ENCODE results near the gene BRI3BP. TPM values are rescaled to one million over a fixed set of nuclear protein-coding genes. Genes with fewer than 3 reads are reported as not detected.
"Not testable (repeated sequence)": the region's sequence is repeated elsewhere in the genome, so short reads cannot be mapped to it uniquely, and the experiment has no call there.

The BRI3BP gene
- total RNA-seq, 6 experiments from 2014 or later: 6.5 to 9.3 (median 7.5) TPM

- Mint-ChIP-seq H3K9me3 (no peaks in the 10 kb centered on the region), H3K27ac (no peak overlapping the region), H3K4me3 (no peak overlapping the region), H3K4me1 (ENCODE audit: low read depth) (peaks cover 9% of the 10 kb centered on the region), H3K27me3 (ENCODE audit: insufficient read depth) (no peaks in the 10 kb centered on the region; the same call in 1 of the 2 replicates), H3K36me3 (ENCODE audit: low read depth) (peaks cover 18% of the 10 kb centered on the region)
- DNase-seq: no peak
- TF ChIP-seq, protein P1, sequence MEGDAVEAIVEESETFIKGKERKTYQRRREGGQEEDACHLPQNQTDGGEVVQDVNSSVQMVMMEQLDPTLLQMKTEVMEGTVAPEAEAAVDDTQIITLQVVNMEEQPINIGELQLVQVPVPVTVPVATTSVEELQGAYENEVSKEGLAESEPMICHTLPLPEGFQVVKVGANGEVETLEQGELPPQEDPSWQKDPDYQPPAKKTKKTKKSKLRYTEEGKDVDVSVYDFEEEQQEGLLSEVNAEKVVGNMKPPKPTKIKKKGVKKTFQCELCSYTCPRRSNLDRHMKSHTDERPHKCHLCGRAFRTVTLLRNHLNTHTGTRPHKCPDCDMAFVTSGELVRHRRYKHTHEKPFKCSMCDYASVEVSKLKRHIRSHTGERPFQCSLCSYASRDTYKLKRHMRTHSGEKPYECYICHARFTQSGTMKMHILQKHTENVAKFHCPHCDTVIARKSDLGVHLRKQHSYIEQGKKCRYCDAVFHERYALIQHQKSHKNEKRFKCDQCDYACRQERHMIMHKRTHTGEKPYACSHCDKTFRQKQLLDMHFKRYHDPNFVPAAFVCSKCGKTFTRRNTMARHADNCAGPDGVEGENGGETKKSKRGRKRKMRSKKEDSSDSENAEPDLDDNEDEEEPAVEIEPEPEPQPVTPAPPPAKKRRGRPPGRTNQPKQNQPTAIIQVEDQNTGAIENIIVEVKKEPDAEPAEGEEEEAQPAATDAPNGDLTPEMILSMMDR (IDR thresholded peaks at IDR 0.05): no peak
Measured at GRCh38 chr12:125071456-125071855, 78.0 kb downstream of the BRI3BP start.

DNA sequence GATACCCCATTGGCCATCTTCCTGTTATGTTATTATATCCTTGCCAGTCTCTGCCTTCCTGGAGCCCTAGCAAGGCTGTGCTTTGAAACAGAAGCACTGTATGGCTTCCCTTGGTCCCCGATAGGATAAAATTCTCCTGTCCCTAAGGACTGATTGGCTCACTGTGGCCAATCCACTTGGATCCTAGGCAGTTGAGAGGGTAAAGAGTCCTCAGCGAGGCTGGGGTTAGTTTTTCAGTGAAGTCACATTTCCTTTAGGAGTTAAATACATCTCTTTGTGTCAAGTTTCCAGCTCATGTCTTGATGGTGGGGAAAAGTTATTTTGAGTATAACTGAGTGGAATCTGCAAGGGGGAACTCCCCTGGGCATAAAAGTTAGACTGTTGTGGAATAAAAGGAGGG is 79.1 kb downstream of the BRI3BP start:
- Mint-ChIP-seq H3K9me3 (no peaks in the 10 kb centered on the region), H3K4me3 (no peak overlapping the region), H3K27ac (no peak overlapping the region), H3K4me1 (ENCODE audit: low read depth) (no peaks in the 10 kb centered on the region; the same call in 1 of the 2 replicates), H3K27me3 (ENCODE audit: insufficient read depth) (no peaks in the 10 kb centered on the region; the same call in 1 of the 2 replicates), H3K36me3 (ENCODE audit: low read depth) (peaks cover 19% of the 10 kb centered on the region)
- DNase-seq: no peak
- TF ChIP-seq, protein P1 (IDR thresholded peaks at IDR 0.05): no peak

DNA sequence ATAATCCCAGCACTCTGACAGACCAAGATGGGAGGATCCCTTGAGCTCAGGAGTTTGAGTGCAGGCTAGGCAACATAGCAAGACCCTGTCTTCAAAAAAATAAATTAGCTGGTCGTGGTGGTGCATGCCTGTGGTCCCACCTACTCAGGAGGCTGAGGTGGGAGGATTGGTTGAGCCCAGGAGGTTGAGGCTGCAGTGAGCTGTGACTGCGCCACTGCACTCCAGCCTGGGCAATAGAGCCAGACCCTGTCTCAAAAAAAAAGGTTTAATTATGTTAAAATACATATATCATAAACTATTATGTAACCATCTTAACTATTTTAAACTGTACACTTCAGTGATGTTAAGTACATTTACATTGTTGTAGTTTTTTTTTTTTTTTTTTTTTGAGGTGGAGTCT is 80.8 kb downstream of the BRI3BP start:
- not testable (repeated sequence) for H3K9me3 Mint-ChIP-seq; H3K27ac Mint-ChIP-seq; H3K4me1 Mint-ChIP-seq (ENCODE audit: low read depth); H3K27me3 Mint-ChIP-seq (ENCODE audit: insufficient read depth); H3K4me3 Mint-ChIP-seq; DNase-seq
- H3K36me3 Mint-ChIP-seq (ENCODE audit: low read depth): peaks cover 19% of the 10 kb centered on the region

DNA sequence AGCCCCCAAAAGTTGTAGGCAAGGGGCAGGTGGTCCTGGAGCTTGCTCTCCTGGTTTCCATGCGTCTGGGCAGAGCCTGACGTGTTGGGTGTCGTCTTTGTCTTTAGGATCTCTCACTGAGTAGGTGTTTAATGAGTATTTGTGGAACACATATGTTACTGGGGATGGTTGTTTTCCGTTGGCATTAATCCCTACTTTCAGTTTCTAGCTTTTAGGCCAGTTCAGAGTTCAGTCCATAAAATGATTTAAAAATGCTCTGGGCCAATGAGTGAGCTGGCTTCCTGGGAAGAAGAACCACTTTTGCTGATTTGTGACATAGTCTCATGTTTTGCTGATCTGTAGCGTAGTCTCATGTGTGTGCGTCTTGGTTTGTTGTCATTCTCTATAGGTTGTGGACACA is 82.7 kb downstream of the BRI3BP start:
- no peaks in the 10 kb centered on the region; the same call in 1 of the 2 replicates for H3K27me3 Mint-ChIP-seq (ENCODE audit: insufficient read depth)
- no peaks in the 10 kb centered on the region for H3K9me3 Mint-ChIP-seq
- DNase-seq: no peak
- H3K4me3 Mint-ChIP-seq: no peak overlapping the region
- H3K36me3 Mint-ChIP-seq (ENCODE audit: low read depth): peaks cover 23% of the 10 kb centered on the region
- no peak overlapping the region for H3K27ac Mint-ChIP-seq
- TF ChIP-seq, protein P1 (IDR thresholded peaks at IDR 0.05): no peak
- H3K4me1 Mint-ChIP-seq (ENCODE audit: low read depth): no peaks in the 10 kb centered on the region

DNA sequence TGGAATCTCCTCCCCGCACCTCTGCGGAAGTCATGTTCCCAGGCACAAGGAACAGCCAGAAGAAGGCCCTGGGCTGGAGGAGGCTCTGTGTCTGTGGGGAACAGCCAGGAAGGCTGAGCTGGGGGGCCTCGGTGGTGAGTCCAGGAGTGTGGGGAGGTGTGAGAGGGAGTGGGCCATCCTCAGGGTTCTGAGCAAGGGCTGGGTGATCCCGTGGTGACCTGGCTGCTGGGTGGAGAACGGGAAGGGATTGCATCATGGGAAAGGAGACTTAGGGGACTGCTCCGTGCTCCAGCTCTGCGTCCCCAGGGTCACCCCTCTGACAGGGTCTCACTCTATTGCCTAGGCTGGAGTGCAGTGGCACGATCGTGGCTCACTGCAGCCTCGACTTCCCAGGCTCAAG is 85.6 kb downstream of the BRI3BP start:
- no peak overlapping the region for H3K27ac Mint-ChIP-seq
- no peaks in the 10 kb centered on the region; the same call in 1 of the 2 replicates for H3K27me3 Mint-ChIP-seq (ENCODE audit: insufficient read depth)
- no peaks in the 10 kb centered on the region for H3K9me3 Mint-ChIP-seq
- no peaks in the 10 kb centered on the region for H3K4me1 Mint-ChIP-seq (ENCODE audit: low read depth)
- peaks cover 25% of the 10 kb centered on the region for H3K36me3 Mint-ChIP-seq (ENCODE audit: low read depth)
- DNase-seq: no peak
- TF ChIP-seq, protein P1 (IDR thresholded peaks at IDR 0.05): no peak
- H3K4me3 Mint-ChIP-seq: no peak overlapping the region

- TF ChIP-seq, protein P1 (IDR thresholded peaks at IDR 0.05): no peak
- H3K4me1 Mint-ChIP-seq (ENCODE audit: low read depth): no peaks in the 10 kb centered on the region
- no peaks in the 10 kb centered on the region; the same call in 1 of the 2 replicates for H3K27me3 Mint-ChIP-seq (ENCODE audit: insufficient read depth)
- H3K4me3 Mint-ChIP-seq: no peak overlapping the region
- H3K36me3 Mint-ChIP-seq (ENCODE audit: low read depth): peaks cover 33% of the 10 kb centered on the region
- H3K27ac Mint-ChIP-seq: no peak overlapping the region
- H3K9me3 Mint-ChIP-seq: no peaks in the 10 kb centered on the region
- DNase-seq: no peak
Measured at GRCh38 chr12:125079648-125080645, 86.5 kb downstream of the BRI3BP start.

All from HFFc6 (cell line).